Dendritic cell treated with granulocyte-macrophage colony-stimulating factor and Interleukin-4, amounts not matched to agents 40 ng/mL and 50 ng/mL, for 4 days (primary cell): ENCODE data around the gene BORCS6.
"Not testable (repeated sequence)": the region's sequence is repeated elsewhere in the genome, so short reads cannot be mapped to it uniquely, and the experiment has no call there.

Experiments
- H3K27ac Mint-ChIP-seq: one replicate; pipeline ENCODE4 v1.8.0; 2022; ENCODE audit warnings: mild to moderate bottlenecking, mixed read lengths
- H3K27me3 Mint-ChIP-seq: one replicate; pipeline ENCODE4 v1.8.0; 2022; ENCODE audit warnings: mild to moderate bottlenecking, mixed read lengths
- H3K36me3 Mint-ChIP-seq: one replicate; pipeline ENCODE4 v1.8.0; 2022; ENCODE audit warnings: low read depth, mixed read lengths
- H3K4me1 Mint-ChIP-seq: one replicate; pipeline ENCODE4 v1.8.0; 2022; ENCODE audit warnings: low read depth, mixed read lengths
- H3K4me3 Mint-ChIP-seq: one replicate; pipeline ENCODE4 v1.8.0; 2022; ENCODE audit warnings: mild to moderate bottlenecking, moderate library complexity, mixed read lengths
- H3K9me3 Mint-ChIP-seq: one replicate; pipeline ENCODE4 v1.8.0; 2022; ENCODE audit warnings: mixed read lengths
- intact Hi-C: fragments of 100-400 bp; cut with micrococcal nuclease; formaldehyde crosslinking; loops from one replicate; pipeline ENCODE4 v1.15.0; 2022

Gene BORCS6

GRCh38 chr17:8222630-8223355, 32.8 kb upstream of the BORCS6 start:
- peaks cover 70% of the 10 kb centered on the region for H3K36me3 Mint-ChIP-seq
- peak overlapping the region; percentile 89 for H3K4me3 Mint-ChIP-seq
- H3K9me3 Mint-ChIP-seq, result no peaks in the 10 kb centered on the region
- no peaks in the 10 kb centered on the region for H3K27me3 Mint-ChIP-seq
- intact Hi-C loops, result loop anchor here (1.0 to 5.0 kb wide), 3 partner anchors 25 to 85 kb away; partner anchors contain the start of gene SLC25A35
- peak overlapping the region; percentile 99 for H3K27ac Mint-ChIP-seq
- H3K4me1 Mint-ChIP-seq, result peaks cover 63% of the 10 kb centered on the region

- H3K27me3 Mint-ChIP-seq, result no peaks in the 10 kb centered on the region
Measured at GRCh38 chr17:8222380-8222629, 32.3 kb upstream of the BORCS6 start.

DNA sequence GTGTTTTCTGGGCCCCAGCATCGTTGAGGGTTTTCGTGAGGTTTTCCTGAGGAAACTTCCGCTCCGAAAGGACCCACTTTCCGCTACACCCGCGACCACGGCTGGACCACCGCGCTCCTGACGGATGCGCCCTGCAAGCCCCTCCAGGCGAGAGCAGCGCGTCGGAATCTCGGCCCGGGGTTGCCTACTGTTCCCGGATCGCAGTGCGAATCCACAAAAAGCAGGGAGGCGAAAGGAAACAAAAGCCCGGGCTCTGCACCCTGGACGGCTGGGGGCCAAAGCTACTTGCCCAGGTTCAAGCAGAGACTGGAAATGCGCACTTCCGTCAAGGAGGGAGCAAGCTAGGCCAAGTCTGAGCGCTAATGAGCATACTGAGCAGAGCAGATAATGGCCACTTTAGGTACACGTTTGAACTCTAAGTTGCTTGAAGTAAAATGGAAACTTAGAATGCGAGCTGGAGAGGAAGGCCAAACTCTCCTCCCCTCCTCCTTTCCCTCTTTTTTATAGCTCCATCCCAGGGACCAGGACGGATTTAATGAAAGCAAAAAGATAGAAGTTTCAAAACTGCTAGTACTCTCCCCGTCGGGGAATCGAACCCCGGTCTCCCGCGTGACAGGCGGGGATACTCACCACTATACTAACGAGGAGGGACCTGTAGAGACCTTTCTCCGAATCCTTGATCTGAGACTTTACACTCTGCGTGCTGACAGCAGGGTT, 31.8 kb upstream of the BORCS6 start:
- Mint-ChIP-seq H3K36me3 (peaks cover 60% of the 10 kb centered on the region), H3K4me3 (peak overlapping the region; percentile 89), H3K9me3 (no peaks in the 10 kb centered on the region), H3K27me3 (no peaks in the 10 kb centered on the region), H3K4me1 (peaks cover 54% of the 10 kb centered on the region), H3K27ac (peak overlapping the region; percentile 99)
- intact Hi-C loops, result loop anchor here (1.0 to 5.0 kb wide), 2 partner anchors 35 to 85 kb away; no protein-coding TSS in a partner anchor

More at GRCh38 chr17:8222380-8222629, 32.3 kb upstream of the BORCS6 start:
- H3K27ac Mint-ChIP-seq, result peak overlapping the region; percentile 99
- peaks cover 58% of the 10 kb centered on the region for H3K4me1 Mint-ChIP-seq
- H3K36me3 Mint-ChIP-seq, result peaks cover 65% of the 10 kb centered on the region
- H3K9me3 Mint-ChIP-seq, result no peaks in the 10 kb centered on the region
- H3K4me3 Mint-ChIP-seq, result peak overlapping the region; percentile 89
- intact Hi-C loops, result loop anchor here (5.0 kb wide), 1 partner anchor 85 kb away; no protein-coding TSS in a partner anchor

GRCh38 chr17:8220783-8221662, 31.0 kb upstream of the BORCS6 start:
- Mint-ChIP-seq H3K27me3 (no peaks in the 10 kb centered on the region), H3K4me3 (peak overlapping the region; percentile 89), H3K27ac (peak overlapping the region; percentile 99), H3K9me3 (no peaks in the 10 kb centered on the region), H3K4me1 (peaks cover 46% of the 10 kb centered on the region), H3K36me3 (peaks cover 53% of the 10 kb centered on the region)
- intact Hi-C loops, result loop anchor here (1.0 to 5.0 kb wide), 2 partner anchors 34 to 84 kb away; no protein-coding TSS in a partner anchor

DNA sequence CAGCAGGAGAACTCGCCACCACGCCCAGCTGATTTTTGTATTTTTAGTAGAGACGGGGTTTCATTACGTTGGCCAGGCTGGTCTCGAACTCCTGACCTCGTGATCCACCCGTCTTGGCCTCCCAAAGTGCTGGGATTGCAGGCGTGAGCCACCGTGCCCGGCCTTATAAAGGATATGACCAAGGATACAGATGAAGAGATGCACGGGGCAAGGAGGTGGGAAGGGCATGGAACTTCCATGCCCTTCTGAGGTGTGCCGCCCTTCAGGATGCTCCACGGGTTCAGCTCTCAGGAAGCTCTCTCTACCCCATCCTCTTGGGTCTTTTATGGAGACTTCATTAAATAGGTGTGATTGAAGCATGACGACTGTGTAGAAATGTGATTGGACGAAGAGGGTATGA, 24.0 kb upstream of the BORCS6 start:
- H3K9me3 Mint-ChIP-seq, H3K27ac Mint-ChIP-seq, H3K27me3 Mint-ChIP-seq, intact Hi-C loops, H3K4me3 Mint-ChIP-seq: not testable (repeated sequence)
- Mint-ChIP-seq H3K36me3 (peaks cover 16% of the 10 kb centered on the region), H3K4me1 (peaks cover 22% of the 10 kb centered on the region)

DNA sequence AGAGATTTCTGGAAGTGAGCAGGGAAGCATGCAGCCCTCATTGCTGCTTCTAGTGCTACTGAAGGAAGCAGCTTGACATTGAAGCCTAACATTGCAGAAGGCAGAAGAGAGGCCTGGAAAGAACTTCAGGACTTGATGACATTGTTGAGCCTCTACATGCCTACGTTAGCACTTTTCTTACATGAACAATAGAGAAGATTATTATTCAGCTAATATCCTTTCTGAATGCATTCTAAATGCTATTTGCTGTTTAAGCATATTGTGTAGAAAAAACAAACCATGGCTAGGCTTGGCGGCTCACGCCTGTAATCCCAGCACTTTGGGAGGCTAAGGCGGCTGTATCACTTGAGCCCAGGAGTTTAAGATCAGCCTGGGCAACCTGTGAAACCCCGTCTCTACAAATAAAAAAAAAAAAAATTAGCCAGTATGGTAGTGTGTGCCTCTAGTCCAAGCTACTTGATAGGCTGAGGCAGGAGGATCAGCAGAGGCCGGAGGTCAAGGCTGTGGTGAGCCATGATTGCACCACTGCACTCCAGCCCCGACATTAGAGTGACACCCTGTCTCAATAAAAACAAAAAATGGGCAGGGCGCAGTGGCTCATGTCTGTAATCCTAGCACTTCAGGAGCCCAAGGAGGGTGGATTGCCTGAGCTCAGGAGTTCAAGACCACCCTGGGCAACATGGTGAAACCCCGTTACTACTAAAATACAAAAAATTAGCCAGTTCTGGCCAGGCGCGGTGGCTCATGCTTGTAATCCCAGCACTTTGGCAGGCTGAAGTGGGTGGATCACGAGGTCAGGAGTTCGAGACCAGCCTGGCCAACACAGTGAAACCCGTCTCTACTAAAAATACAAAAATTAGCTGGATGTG, 22.6 kb upstream of the BORCS6 start:
- H3K4me3 Mint-ChIP-seq, result no peak overlapping the region
- no peaks in the 10 kb centered on the region for H3K9me3 Mint-ChIP-seq
- H3K36me3 Mint-ChIP-seq, result peaks cover 16% of the 10 kb centered on the region
- H3K27me3 Mint-ChIP-seq, result no peaks in the 10 kb centered on the region
- no peak overlapping the region for H3K27ac Mint-ChIP-seq
- intact Hi-C loops, result no loop called here
- H3K4me1 Mint-ChIP-seq, result peaks cover 28% of the 10 kb centered on the region

- Mint-ChIP-seq H3K4me3 (peak overlapping the region; percentile 94), H3K9me3 (no peaks in the 10 kb centered on the region), H3K27me3 (no peaks in the 10 kb centered on the region), H3K27ac (peak overlapping the region; percentile 98), H3K4me1 (peaks cover 28% of the 10 kb centered on the region), H3K36me3 (peaks cover 16% of the 10 kb centered on the region)
- intact Hi-C loops, result no loop called here
Measured at GRCh38 chr17:8210761-8211458, 20.9 kb upstream of the BORCS6 start.

- Mint-ChIP-seq H3K4me3 (peak within 1 kb of the TSS; percentile 94), H3K27me3 (no peaks in the 10 kb centered on the region), H3K27ac (peak within 1 kb of the TSS; percentile 98), H3K4me1 (peaks cover 28% of the 10 kb centered on the region), H3K9me3 (no peaks in the 10 kb centered on the region), H3K36me3 (peaks cover 16% of the 10 kb centered on the region)
- intact Hi-C loops, result no loop called here
Measured at GRCh38 chr17:8209907-8210760, 20.2 kb upstream of the BORCS6 start, which contains the start of gene AURKB. Gene AURKB (minus strand): TSS chr17:8210575. CDS start chr17:8210224, 351 bp downstream.

DNA sequence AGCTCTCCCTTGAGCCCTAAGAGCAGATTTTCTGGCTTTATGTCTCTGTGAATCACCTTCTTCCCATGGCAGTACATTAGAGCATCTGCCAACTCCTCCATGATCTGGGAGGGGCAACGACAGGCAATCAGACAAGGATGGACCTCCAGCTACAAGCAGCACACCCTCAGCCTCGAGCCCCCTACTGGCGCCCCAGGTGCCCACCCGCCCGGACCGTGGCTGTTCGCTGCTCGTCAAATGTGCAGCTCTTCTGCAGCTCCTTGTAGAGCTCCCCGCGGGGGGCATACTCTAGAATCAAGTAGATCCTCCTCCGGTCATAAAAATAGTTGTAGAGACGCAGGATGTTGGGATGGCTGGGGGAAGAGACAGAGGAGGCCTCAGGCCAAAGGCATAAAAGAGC, 16.6 kb upstream of the BORCS6 start:
- intact Hi-C loops, result no loop called here
- H3K36me3 Mint-ChIP-seq, result peaks cover 6% of the 10 kb centered on the region
- H3K27me3 Mint-ChIP-seq, result no peaks in the 10 kb centered on the region
- peak overlapping the region; percentile 7 for H3K27ac Mint-ChIP-seq
- no peaks in the 10 kb centered on the region for H3K9me3 Mint-ChIP-seq
- peaks cover 27% of the 10 kb centered on the region for H3K4me1 Mint-ChIP-seq
- H3K4me3 Mint-ChIP-seq, result no peak overlapping the region

- Mint-ChIP-seq H3K36me3 (no peaks in the 10 kb centered on the region), H3K4me3 (no peak overlapping the region), H3K27ac (peak overlapping the region; percentile 12), H3K27me3 (no peaks in the 10 kb centered on the region), H3K9me3 (no peaks in the 10 kb centered on the region), H3K4me1 (peaks cover 23% of the 10 kb centered on the region)
- intact Hi-C loops, result no loop called here
Measured at GRCh38 chr17:8204761-8205555, 15.0 kb upstream of the BORCS6 start.

GRCh38 chr17:8192070-8192815, 2.3 kb upstream of the BORCS6 start:
- intact Hi-C loops, result loop anchor here (1.0 kb wide), 1 partner anchor 8 kb away; no protein-coding TSS in a partner anchor
- no peaks in the 10 kb centered on the region for H3K27me3 Mint-ChIP-seq
- peaks cover 9% of the 10 kb centered on the region for H3K4me1 Mint-ChIP-seq
- H3K36me3 Mint-ChIP-seq, result no peaks in the 10 kb centered on the region
- no peaks in the 10 kb centered on the region for H3K9me3 Mint-ChIP-seq
- no peak overlapping the region for H3K27ac Mint-ChIP-seq
- no peak overlapping the region for H3K4me3 Mint-ChIP-seq
